Epidermal melanocyte (primary cell): ENCODE measurements around the gene ZNF202.

Source experiments
- DNase-seq: peaks from one replicate; pipeline ENCODE4 v3.0.0; 2011; ENCODE audit warnings: low spot score; ENCODE audit not compliant: insufficient read length

ZNF202 gene

GRCh38 chr11:123683428-123684170 lies 57.9 kb downstream of the ZNF202 start:
- DNase-seq: no peak

- no peak for DNase-seq
Observed at GRCh38 chr11:123682696-123683410, 58.6 kb downstream of the ZNF202 start.

GRCh38 chr11:123681030-123681429 lies 60.4 kb downstream of the ZNF202 start:
- DNase-seq: no peak

GRCh38 chr11:123678246-123678645 lies 63.2 kb downstream of the ZNF202 start:
- DNase-seq: no peak

GRCh38 chr11:123677510-123677909 lies 64.0 kb downstream of the ZNF202 start:
- no peak for DNase-seq

- DNase-seq: no peak
Observed at GRCh38 chr11:123674297-123674696, 67.2 kb downstream of the ZNF202 start.
